B cell (primary cell): ENCODE results near the gene PHF11. TPM values are rescaled to one million over a fixed set of nuclear protein-coding genes. Genes with fewer than 3 reads are reported as not detected.

Experiments used
- ATAC-seq: fragments of 200-7000 bp; cut with Tn5 transposase; one replicate; pipeline ENCODE4 v1.10.0; 2021; ENCODE audit warnings: low read depth, mild to moderate bottlenecking, moderate number of reproducible peaks, moderate library complexity
- CTCF ChIA-PET: fragments of 350-600 bp; sonication (Branson Sonifier 250); formaldehyde crosslinking; loops from one replicate; lab custom pipeline; 2021; ENCODE audit warnings: antibody characterized with exemption, inconsistent platforms; lab: Charles Lee
- POLR2A ChIA-PET: fragments of 350-600 bp; sonication (Branson Sonifier 250); formaldehyde crosslinking; loops from one replicate; lab custom pipeline; 2021; ENCODE audit warnings: antibody characterized with exemption; lab: Charles Lee
- DNase-seq: peaks from one replicate; pipeline ENCODE4 v3.0.0; 2013
- H2AFZ ChIP-seq: 2 replicates; pipeline ENCODE4 v1.6.1; 2012; ENCODE audit warnings: mild to moderate bottlenecking, low read depth, low read length; ENCODE audit not compliant: insufficient read depth, poor library complexity, severe bottlenecking
- H3K27ac ChIP-seq, 2 donors: 1 replicate in 1 of 2; 2 replicates in 1 of 2; pipeline ENCODE4 v1.5.1; 2012 to 2013; ENCODE audit warnings: low read length in 2 of 2, mild to moderate bottlenecking in 2 of 2, moderate library complexity in 1 of 2
- H3K27me3 ChIP-seq, 4 experiments: fragments of 200-600 bp in 1 of 4; sonication (generic) in 1 of 4; replicated peaks in 1 of 4; 1 replicate in 2 of 4; 2 replicates in 2 of 4; pipeline versions ENCODE4 v1.6.1 to v1.7.0; 2013 to 2016; ENCODE audit warnings: low read length in 3 of 4, mild to moderate bottlenecking in 2 of 4, mixed read lengths in 1 of 4, moderate library complexity in 1 of 4; ENCODE audit not compliant: insufficient read depth in 4 of 4, control insufficient read depth in 3 of 4; ENCODE audit errors: control extremely low read depth in 1 of 4
- H3K36me3 ChIP-seq, 2 experiments: replicated peaks in 1 of 2; 1 replicate in 1 of 2; 2 replicates in 1 of 2; pipeline versions ENCODE4 v1.6.1 to v1.7.1; 2013; ENCODE audit warnings: low read length in 1 of 2; ENCODE audit not compliant: insufficient read depth in 2 of 2, control insufficient read depth in 1 of 2; ENCODE audit errors: control extremely low read depth in 1 of 2, extremely low read depth in 1 of 2
- H3K4me1 ChIP-seq, 2 donors: fragments of 200-600 bp in 1 of 2; sonication (generic) in 1 of 2; 1 replicate in 1 of 2; 2 replicates in 1 of 2; pipeline versions ENCODE4 v1.5.1 to v1.6.1; 2013 to 2017; ENCODE audit warnings: low read length in 2 of 2; ENCODE audit not compliant: control insufficient read depth in 2 of 2, insufficient read depth in 2 of 2
- H3K4me2 ChIP-seq: replicated peaks from 2 replicates; pipeline ENCODE3; 2012; ENCODE audit warnings: mild to moderate bottlenecking, low read depth, low read length; ENCODE audit not compliant: poor library complexity, severe bottlenecking
- H3K4me3 ChIP-seq, 5 experiments: fragments of 200-600 bp in 1 of 5; sonication (generic) in 1 of 5; 1 replicate in 3 of 5; 2 replicates in 2 of 5; pipeline versions ENCODE4 v1.5.1 to v1.7.0; 2011 to 2016; ENCODE audit warnings: low read length in 4 of 5, mild to moderate bottlenecking in 4 of 5, low read depth in 2 of 5, control low read depth in 1 of 5, moderate library complexity in 1 of 5; ENCODE audit not compliant: insufficient read depth in 1 of 5; ENCODE audit errors: control extremely low read depth in 1 of 5, extremely low read depth in 1 of 5
- H3K79me2 ChIP-seq: fragments of 200-600 bp; sonication (generic); one replicate; pipeline ENCODE4 v1.6.0; 2016; ENCODE audit warnings: low read length; ENCODE audit not compliant: control insufficient read depth, insufficient read depth
- H3K9ac ChIP-seq: fragments of 200-600 bp; sonication (generic); 2 replicates; pipeline ENCODE4 v1.6.1; 2017; ENCODE audit warnings: mild to moderate bottlenecking, low read length, moderate library complexity
- H3K9me3 ChIP-seq, 3 donors: one replicate each; pipeline versions ENCODE4 v1.6.1 to v1.7.1; 2013; ENCODE audit warnings: low read length in 2 of 3; ENCODE audit not compliant: control insufficient read depth in 2 of 3, insufficient read depth in 1 of 3; ENCODE audit errors: control extremely low read depth in 1 of 3
- H4K20me1 ChIP-seq: 2 replicates; pipeline ENCODE4 v1.6.0; 2012; ENCODE audit warnings: mild to moderate bottlenecking, low read length; ENCODE audit not compliant: insufficient read depth, control insufficient read depth, poor library complexity, severe bottlenecking
- H3K27ac Mint-ChIP-seq: one replicate; pipeline ENCODE4 v1.8.0; 2021; ENCODE audit warnings: mixed read lengths
- H3K27me3 Mint-ChIP-seq: one replicate; pipeline ENCODE4 v1.8.0; 2021; ENCODE audit warnings: mixed read lengths
- H3K4me1 Mint-ChIP-seq: one replicate; pipeline ENCODE4 v1.8.0; 2021; ENCODE audit warnings: mixed read lengths
- H3K4me3 Mint-ChIP-seq: one replicate; pipeline ENCODE4 v1.8.0; 2021; ENCODE audit warnings: mixed read lengths
- H3K9me3 Mint-ChIP-seq: one replicate; pipeline ENCODE4 v1.8.0; 2022; ENCODE audit warnings: mixed read lengths; ENCODE audit not compliant: insufficient read depth
- EZH2 ChIP-seq: IDR thresholded peaks from 2 replicates; pipeline ENCODE4 v1.6.1; 2012; ENCODE audit warnings: borderline replicate concordance, low read depth, mild to moderate bottlenecking, moderate library complexity, low read length; ENCODE audit not compliant: insufficient read depth, poor library complexity, severe bottlenecking
- WGBS: methylation state at CpG from one replicate; pipeline ENCODE4 v1.1.5; 2013; ENCODE audit warnings: missing lambda C conversion rate; ENCODE audit not compliant: insufficient coverage; 5-methylcytosine and 5-hydroxymethylcytosine counted together
- intact Hi-C: fragments of 100-400 bp; cut with micrococcal nuclease; formaldehyde crosslinking; loops from one replicate; pipeline ENCODE4 v1.10.0; 2022
- polyA plus RNA-seq: library from polyadenylated mRNA; depleted of rRNA; stranded (reverse); fragments of >200 nt; gene quantifications from 2 replicates; pipeline ENCODE4 v1.2.3, GENCODE V29; 2012
- total RNA-seq, 2 donors: library from RNA; stranded (reverse); fragments of 120-200 nt in 1 of 2; gene quantifications; 1 replicate in 1 of 2; 2 replicates in 1 of 2; pipeline versions ENCODE4 v1.2.3 to v1.2.4, GENCODE V29; 2013 to 2022
- TF ChIP-seq, protein P1 (sequence below): fragments of 200-600 bp; IDR thresholded peaks from one replicate; pipeline ENCODE4 v1.8.0; 2022; ENCODE audit warnings: antibody characterized with exemption, mild to moderate bottlenecking

Gene PHF11
- total and polyA plus RNA-seq, 2 donors (not counting 1 experiment from before 2014, with no cell fraction given) = 79.0 to 176 TPM

DNA sequence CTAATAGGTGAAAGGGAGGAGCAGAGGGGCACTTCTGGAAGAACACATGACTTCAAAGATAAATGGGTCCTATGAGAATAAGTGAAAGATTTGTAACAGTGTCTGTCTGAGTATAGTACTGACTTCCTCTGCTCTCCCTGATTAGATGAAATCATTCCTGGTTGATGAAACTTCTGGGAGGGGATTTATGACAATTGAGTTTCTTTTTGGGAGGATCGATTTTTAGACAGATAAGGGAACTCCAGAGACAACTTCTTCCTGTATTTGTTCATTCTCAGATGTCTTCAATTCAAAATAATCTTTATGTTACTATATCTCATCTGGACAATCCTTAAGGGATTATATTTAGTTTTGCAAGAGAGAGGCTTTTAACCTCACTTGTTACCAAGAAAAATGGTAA lies 31.7 kb upstream of the PHF11 start:
- Mint-ChIP-seq H3K4me1 (no peaks in the 10 kb centered on the region), H3K9me3 (no peaks in the 10 kb centered on the region), H3K4me3 (no peak overlapping the region), H3K27me3 (no peaks in the 10 kb centered on the region), H3K27ac (no peak overlapping the region)
- H3K36me3 ChIP-seq = peaks cover 12 to 62% of the 10 kb centered on the region in 2 experiments
- TF ChIP-seq, protein P1, sequence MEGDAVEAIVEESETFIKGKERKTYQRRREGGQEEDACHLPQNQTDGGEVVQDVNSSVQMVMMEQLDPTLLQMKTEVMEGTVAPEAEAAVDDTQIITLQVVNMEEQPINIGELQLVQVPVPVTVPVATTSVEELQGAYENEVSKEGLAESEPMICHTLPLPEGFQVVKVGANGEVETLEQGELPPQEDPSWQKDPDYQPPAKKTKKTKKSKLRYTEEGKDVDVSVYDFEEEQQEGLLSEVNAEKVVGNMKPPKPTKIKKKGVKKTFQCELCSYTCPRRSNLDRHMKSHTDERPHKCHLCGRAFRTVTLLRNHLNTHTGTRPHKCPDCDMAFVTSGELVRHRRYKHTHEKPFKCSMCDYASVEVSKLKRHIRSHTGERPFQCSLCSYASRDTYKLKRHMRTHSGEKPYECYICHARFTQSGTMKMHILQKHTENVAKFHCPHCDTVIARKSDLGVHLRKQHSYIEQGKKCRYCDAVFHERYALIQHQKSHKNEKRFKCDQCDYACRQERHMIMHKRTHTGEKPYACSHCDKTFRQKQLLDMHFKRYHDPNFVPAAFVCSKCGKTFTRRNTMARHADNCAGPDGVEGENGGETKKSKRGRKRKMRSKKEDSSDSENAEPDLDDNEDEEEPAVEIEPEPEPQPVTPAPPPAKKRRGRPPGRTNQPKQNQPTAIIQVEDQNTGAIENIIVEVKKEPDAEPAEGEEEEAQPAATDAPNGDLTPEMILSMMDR = no peak
- TF ChIP-seq EZH2 = no peak
- H3K79me2 ChIP-seq = no peaks in the 10 kb centered on the region
- H2AFZ ChIP-seq = no peak overlapping the region
- WGBS = no CpG with 5 or more reads among the region's 1 CpG
- POLR2A ChIA-PET = no interaction called here
- no peaks in the 10 kb centered on the region for H3K4me1 ChIP-seq
- CTCF ChIA-PET = no interaction called here
- no peak for DNase-seq
- no peak overlapping the region for H3K4me2 ChIP-seq
- no peak for ATAC-seq
- no peaks in the 10 kb centered on the region for H3K27me3 ChIP-seq
- H3K9ac ChIP-seq = no peak overlapping the region
- no peaks in the 10 kb centered on the region for H4K20me1 ChIP-seq
- intact Hi-C loops = loop anchor here (5.0 kb wide), 1 partner anchor 37 kb away; no protein-coding TSS in a partner anchor
- no peak overlapping the region for H3K4me3 ChIP-seq
- H3K9me3 ChIP-seq = peaks cover 7 to 10% (median 8%) of the 10 kb centered on the region in 3 donors
- no peak overlapping the region for H3K27ac ChIP-seq

DNA sequence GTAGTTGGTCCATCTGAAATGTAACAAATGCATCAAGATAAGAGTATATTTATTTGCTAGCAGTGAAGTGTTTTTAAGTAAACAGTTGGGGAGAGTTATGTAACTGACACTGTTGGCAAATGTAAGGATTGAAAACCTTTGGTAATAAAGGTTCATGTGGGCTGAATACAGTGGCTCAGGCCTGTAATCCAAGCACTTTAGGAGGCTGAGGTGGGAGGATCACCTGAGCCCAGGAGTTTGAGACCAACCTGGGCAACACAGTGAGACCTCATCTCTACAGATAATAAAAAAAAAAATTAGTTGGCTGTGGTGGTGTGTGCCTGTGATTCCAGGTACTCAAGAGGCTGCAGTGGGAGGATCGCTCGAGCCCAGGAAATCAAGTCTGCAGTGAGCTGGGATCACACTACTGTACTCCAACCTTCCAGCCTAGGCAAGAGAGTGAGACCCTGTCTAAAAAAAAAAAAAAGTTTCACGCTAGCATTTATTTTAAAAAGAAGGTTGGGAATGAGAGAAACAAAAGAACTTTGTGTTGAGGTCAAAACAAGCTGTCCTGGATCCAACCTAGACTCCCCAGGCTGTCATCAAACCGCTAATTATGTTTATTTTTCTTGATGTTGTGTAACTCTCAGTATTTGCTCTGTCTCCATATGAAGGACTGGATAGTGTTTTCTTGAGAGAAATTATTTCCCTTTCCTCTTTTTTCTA lies 31.0 kb upstream of the PHF11 start:
- no CpG with 5 or more reads among the region's 4 CpGs for WGBS
- Histone ChIP-seq H3K27ac (no peak overlapping the region), H3K9me3 (peaks cover 7 to 10% (median 8%) of the 10 kb centered on the region in 3 donors), H3K36me3 (peaks cover 12 to 66% of the 10 kb centered on the region in 2 experiments), H3K4me3 (no peak overlapping the region), H3K9ac (no peak overlapping the region), H2AFZ (no peak overlapping the region), H3K27me3 (no peaks in the 10 kb centered on the region), H3K4me1 (no peaks in the 10 kb centered on the region), H4K20me1 (no peaks in the 10 kb centered on the region), H3K79me2 (no peaks in the 10 kb centered on the region), H3K4me2 (no peak overlapping the region)
- TF ChIP-seq, protein P1 = no peak
- TF ChIP-seq EZH2 = no peak
- ChIA-PET POLR2A (interaction anchor here (0.7 kb wide), 2 partner anchors 10 to 124 kb away, joined by 4 to 5 read pairs; no protein-coding TSS in a partner anchor), CTCF (interaction anchor here (0.6 to 0.8 kb wide), 2 partner anchors 11 to 78 kb away, joined by 3 to 6 read pairs; no protein-coding TSS in a partner anchor)
- ATAC-seq = no peak
- Mint-ChIP-seq H3K9me3 (no peaks in the 10 kb centered on the region), H3K4me3 (no peak overlapping the region), H3K27me3 (no peaks in the 10 kb centered on the region), H3K4me1 (no peaks in the 10 kb centered on the region), H3K27ac (no peak overlapping the region)
- DNase-seq = no peak
- intact Hi-C loops = loop anchor here (5.0 kb wide), 1 partner anchor 37 kb away; no protein-coding TSS in a partner anchor
